Measurements from ENCODE around the gene BAIAP2. TPM values are rescaled to one million over a fixed set of nuclear protein-coding genes. Genes with fewer than 3 reads are reported as not detected.

BAIAP2 gene
- total and polyA plus RNA-seq, 2 donors (not counting 1 experiment from before 2014, with no cell fraction given), result 1.3 to 12.0 TPM

DNA sequence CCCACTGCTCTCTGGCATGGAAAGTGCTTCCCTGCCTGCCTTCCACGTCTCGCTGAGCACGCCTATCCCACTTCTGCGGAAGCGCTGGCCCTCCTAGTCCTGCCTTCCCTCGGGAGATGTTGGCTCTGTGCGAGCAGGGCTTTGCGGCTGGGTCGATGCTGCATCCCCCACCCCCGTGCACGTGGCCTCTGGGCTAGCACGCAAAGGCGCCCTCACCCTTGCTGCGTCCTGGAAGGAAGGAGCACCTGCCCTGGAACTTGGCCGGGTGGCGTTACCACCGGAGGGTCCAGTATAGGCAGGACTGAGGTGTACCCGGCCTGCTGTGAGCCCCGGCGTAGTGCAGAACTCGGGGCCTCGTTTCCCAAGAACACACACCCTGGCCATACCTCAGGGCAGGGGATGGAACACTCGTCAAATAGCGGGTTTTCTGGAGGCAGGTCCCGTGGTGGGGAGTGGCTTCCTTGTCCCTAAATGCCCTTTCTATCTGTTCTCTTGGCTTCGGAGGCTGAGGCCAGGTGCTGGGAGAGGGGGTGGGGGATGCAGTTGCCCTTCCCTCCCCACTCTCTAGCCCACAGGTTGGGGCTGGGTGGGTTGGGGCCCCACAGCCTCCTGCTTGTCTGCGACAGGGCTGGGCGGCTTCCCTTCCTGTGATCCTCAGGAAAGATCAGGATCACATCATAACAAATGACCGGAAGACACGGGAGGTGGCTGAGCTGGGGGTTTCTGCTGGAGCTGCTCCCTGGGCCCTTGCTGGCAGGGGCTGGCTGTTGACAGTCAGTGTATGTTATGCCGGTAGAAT lies 17.4 kb downstream of the BAIAP2 start:
- H3K9me3 ChIP-seq (ENCODE audit: control extremely low read depth in 1 of 3, control insufficient read depth in 2 of 3, insufficient read depth in 1 of 3, low read length in 2 of 3), result peaks cover 0 to 3% (median 0%) of the 10 kb centered on the region in 3 donors
- WGBS (ENCODE audit: insufficient coverage), result 89% methylated on average over 28 of the region's 31 CpGs
- peaks cover 8% of the 10 kb centered on the region for H3K27me3 Mint-ChIP-seq
- no peak overlapping the region for H3K4me3 Mint-ChIP-seq
- H3K9me3 Mint-ChIP-seq (ENCODE audit: insufficient read depth), result no peaks in the 10 kb centered on the region
- TF ChIP-seq EZH2 (IDR thresholded peaks at IDR 0.05; ENCODE audit: borderline replicate concordance, insufficient read depth, low read depth, low read length, poor library complexity, severe bottlenecking), result no peak
- TF ChIP-seq, protein P1, sequence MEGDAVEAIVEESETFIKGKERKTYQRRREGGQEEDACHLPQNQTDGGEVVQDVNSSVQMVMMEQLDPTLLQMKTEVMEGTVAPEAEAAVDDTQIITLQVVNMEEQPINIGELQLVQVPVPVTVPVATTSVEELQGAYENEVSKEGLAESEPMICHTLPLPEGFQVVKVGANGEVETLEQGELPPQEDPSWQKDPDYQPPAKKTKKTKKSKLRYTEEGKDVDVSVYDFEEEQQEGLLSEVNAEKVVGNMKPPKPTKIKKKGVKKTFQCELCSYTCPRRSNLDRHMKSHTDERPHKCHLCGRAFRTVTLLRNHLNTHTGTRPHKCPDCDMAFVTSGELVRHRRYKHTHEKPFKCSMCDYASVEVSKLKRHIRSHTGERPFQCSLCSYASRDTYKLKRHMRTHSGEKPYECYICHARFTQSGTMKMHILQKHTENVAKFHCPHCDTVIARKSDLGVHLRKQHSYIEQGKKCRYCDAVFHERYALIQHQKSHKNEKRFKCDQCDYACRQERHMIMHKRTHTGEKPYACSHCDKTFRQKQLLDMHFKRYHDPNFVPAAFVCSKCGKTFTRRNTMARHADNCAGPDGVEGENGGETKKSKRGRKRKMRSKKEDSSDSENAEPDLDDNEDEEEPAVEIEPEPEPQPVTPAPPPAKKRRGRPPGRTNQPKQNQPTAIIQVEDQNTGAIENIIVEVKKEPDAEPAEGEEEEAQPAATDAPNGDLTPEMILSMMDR (IDR thresholded peaks at IDR 0.05), result no peak
- intact Hi-C loops (cut with micrococcal nuclease), result no loop called here
- H3K4me2 ChIP-seq (replicated peaks; ENCODE audit: low read depth, low read length, poor library complexity, severe bottlenecking), result no peak overlapping the region
- no peak overlapping the region for H2AFZ ChIP-seq (ENCODE audit: insufficient read depth, low read depth, low read length, poor library complexity, severe bottlenecking)
- POLR2A ChIA-PET, result no interaction called here
- no peak for ATAC-seq (ENCODE audit: low read depth)
- no peaks in the 10 kb centered on the region for H3K27me3 ChIP-seq (replicated peaks in 1 of 4; ENCODE audit: control extremely low read depth in 1 of 4, control insufficient read depth in 3 of 4, insufficient read depth in 4 of 4, low read length in 3 of 4)
- DNase-seq, result no peak
- no peak overlapping the region for H3K9ac ChIP-seq (ENCODE audit: low read length)
- CTCF ChIA-PET, result interaction anchor here (0.7 kb wide), 1 partner anchor 14 kb away, joined by 3 read pairs; no protein-coding TSS in a partner anchor
- no peaks in the 10 kb centered on the region for H4K20me1 ChIP-seq (ENCODE audit: control insufficient read depth, insufficient read depth, low read length, poor library complexity, severe bottlenecking)
- peaks cover 0 to 14% of the 10 kb centered on the region in 2 donors for H3K4me1 ChIP-seq (ENCODE audit: control insufficient read depth in 2 of 2, insufficient read depth in 2 of 2, low read length in 2 of 2)
- no peak overlapping the region for H3K27ac Mint-ChIP-seq
- H3K4me1 Mint-ChIP-seq, result peaks cover 9% of the 10 kb centered on the region
- no peaks in the 10 kb centered on the region for H3K79me2 ChIP-seq (ENCODE audit: control insufficient read depth, insufficient read depth, low read length)
- no peaks in the 10 kb centered on the region for H3K36me3 ChIP-seq (replicated peaks in 1 of 2; ENCODE audit: control extremely low read depth in 1 of 2, control insufficient read depth in 1 of 2, extremely low read depth in 1 of 2, insufficient read depth in 2 of 2, low read length in 1 of 2)
- H3K27ac ChIP-seq (ENCODE audit: low read length in 2 of 2), result no peak overlapping the region
- no peak overlapping the region for H3K4me3 ChIP-seq (ENCODE audit: control extremely low read depth in 1 of 5, extremely low read depth in 1 of 5, insufficient read depth in 1 of 5, low read depth in 2 of 5, low read length in 4 of 5)
